Mesothelial cell of epicardium (in vitro differentiated cells): ENCODE data around the gene ACY1. TPM values are rescaled to one million over a fixed set of nuclear protein-coding genes. Genes with fewer than 3 reads are reported as not detected.

ENCODE experiments used
- DNase-seq, 2 experiments: peaks; one replicate each; pipeline ENCODE4 v3.0.0; 2021; ENCODE audit warnings: low spot score in 2 of 2; ENCODE audit not compliant: unreplicated experiment in 2 of 2
- H3K27ac Mint-ChIP-seq: 2 replicates; pipeline ENCODE4 v1.8.0; 2021; ENCODE audit warnings: mixed read lengths
- H3K27me3 Mint-ChIP-seq: 2 replicates; pipeline ENCODE4 v1.8.0; 2021; ENCODE audit warnings: low read depth, mixed read lengths
- H3K36me3 Mint-ChIP-seq: 2 replicates; pipeline ENCODE4 v1.8.0; 2021; ENCODE audit warnings: mixed read lengths
- H3K4me1 Mint-ChIP-seq: 2 replicates; pipeline ENCODE4 v1.8.0; 2021; ENCODE audit warnings: mixed read lengths
- H3K4me3 Mint-ChIP-seq: 2 replicates; pipeline ENCODE4 v1.8.0; 2021; ENCODE audit warnings: mild to moderate bottlenecking, moderate library complexity, mixed read lengths
- H3K9me3 Mint-ChIP-seq: 2 replicates; pipeline ENCODE4 v1.8.0; 2021; ENCODE audit warnings: mixed read lengths
- total RNA-seq: library from RNA; stranded (reverse); gene quantifications from 3 replicates; pipeline ENCODE4 v1.2.1, GENCODE V29; 2021
- TF ChIP-seq, protein P1 (sequence below): fragments of 200-600 bp; sonication (generic); IDR thresholded peaks from one replicate; pipeline ENCODE4 v1.5.0; 2021; ENCODE audit warnings: antibody characterized with exemption; ENCODE audit not compliant: unreplicated experiment

ACY1 gene
- total RNA-seq, 1 donor from 2014 or later, result 47.8 TPM

DNA sequence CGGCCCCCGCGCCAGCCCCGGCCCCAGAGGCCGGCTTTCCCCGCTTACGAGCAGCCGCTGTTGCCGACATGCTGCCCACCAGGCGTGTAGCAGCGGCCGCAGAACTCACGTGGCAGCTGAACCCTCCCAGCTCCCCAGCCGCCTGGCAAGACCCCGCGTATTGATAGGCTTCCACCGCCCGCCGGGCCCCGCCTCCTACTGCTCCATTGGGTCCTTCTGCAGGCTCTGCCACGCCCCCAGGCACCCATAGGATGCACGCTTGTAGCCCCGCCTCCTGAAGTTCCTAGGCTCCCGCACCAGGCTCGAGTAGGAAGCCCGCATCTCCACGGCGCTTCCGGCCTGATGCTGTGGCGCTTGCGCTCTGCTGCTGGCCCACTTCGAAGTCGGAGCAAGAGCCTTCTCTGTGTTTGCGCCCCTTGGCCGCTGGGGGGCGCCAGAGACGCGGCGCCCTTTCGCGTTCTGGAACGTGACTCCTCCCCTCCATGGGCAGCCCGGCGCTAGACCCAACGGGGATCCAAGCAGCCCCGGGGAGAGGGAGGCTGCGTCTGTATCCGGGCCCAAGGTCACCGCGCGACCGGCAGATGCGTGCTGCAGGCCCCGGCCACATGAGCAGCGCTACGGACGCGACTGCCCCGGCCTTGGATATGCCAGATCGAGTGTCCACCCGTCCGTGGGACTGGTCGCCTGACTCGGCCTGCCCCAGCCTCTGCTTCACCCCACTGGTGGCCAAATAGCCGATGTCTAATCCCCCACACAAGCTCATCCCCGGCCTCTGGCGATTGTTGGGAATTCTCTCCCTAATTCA lies 41.3 kb upstream of the ACY1 start, which contains the start of the genes PARP3 and RRP9:
TSS of gene PARP3 (plus strand) at position 566 of the 805 bp plus-strand sequence. CDS start 993 bp downstream, outside the sequence.
TSS of gene RRP9 (minus strand) at position 107 of the 805 bp plus-strand sequence. CDS start at position 70, 37 bp downstream.
- H3K27ac Mint-ChIP-seq, result peak within 1 kb of the TSS; percentile 82
- H3K4me3 Mint-ChIP-seq, result peak within 1 kb of the TSS; percentile 82
- TF ChIP-seq, protein P1, sequence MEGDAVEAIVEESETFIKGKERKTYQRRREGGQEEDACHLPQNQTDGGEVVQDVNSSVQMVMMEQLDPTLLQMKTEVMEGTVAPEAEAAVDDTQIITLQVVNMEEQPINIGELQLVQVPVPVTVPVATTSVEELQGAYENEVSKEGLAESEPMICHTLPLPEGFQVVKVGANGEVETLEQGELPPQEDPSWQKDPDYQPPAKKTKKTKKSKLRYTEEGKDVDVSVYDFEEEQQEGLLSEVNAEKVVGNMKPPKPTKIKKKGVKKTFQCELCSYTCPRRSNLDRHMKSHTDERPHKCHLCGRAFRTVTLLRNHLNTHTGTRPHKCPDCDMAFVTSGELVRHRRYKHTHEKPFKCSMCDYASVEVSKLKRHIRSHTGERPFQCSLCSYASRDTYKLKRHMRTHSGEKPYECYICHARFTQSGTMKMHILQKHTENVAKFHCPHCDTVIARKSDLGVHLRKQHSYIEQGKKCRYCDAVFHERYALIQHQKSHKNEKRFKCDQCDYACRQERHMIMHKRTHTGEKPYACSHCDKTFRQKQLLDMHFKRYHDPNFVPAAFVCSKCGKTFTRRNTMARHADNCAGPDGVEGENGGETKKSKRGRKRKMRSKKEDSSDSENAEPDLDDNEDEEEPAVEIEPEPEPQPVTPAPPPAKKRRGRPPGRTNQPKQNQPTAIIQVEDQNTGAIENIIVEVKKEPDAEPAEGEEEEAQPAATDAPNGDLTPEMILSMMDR, result peak; percentile 100
- no peaks in the 10 kb centered on the region for H3K36me3 Mint-ChIP-seq
- DNase-seq, result peak; percentile 99
- H3K4me1 Mint-ChIP-seq, result peaks cover 22% of the 10 kb centered on the region
- no peaks in the 10 kb centered on the region for H3K27me3 Mint-ChIP-seq
- H3K9me3 Mint-ChIP-seq, result no peaks in the 10 kb centered on the region

DNA sequence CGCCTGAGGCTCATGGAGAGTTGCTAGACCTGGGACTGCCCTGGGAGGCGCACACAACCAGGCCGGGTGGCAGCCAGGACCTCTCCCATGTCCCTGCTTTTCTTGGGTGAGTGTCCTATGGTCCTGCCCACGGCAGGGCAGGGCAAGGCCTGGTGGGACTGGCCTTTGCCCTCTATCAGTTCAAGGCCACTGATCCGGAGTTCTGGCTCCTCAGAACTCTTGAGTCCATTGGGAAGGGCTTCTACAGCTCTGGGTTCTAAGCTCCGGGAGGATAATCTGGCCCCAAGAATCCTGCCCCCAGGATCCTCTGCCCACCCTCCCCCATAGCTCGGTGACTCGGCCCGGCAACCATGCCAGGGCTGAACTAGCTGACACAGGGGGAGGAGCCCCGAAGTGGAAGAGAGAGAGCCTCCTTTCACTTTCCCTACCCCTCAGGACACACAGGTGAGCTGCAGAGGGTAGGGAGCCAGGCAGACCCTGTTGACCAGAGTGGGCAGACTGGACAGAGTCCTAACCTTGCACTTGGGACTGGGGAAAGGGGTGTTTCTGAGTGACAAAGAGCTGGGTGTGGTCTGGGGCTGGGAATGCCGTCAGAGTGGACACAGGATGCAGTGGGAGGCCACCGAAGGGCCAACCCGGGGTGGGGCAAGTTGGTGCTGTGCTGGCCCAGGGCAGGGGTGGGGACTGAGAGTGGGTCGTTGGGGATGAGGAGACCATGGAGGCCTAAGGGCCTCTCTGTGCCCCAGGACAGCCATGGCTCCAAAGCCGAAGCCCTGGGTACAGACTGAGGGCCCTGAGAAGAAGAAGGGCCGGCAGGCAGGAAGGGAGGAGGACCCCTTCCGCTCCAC lies 40.5 kb upstream of the ACY1 start:
- no peak for DNase-seq
- peak overlapping the region; percentile 82 for H3K27ac Mint-ChIP-seq

DNA sequence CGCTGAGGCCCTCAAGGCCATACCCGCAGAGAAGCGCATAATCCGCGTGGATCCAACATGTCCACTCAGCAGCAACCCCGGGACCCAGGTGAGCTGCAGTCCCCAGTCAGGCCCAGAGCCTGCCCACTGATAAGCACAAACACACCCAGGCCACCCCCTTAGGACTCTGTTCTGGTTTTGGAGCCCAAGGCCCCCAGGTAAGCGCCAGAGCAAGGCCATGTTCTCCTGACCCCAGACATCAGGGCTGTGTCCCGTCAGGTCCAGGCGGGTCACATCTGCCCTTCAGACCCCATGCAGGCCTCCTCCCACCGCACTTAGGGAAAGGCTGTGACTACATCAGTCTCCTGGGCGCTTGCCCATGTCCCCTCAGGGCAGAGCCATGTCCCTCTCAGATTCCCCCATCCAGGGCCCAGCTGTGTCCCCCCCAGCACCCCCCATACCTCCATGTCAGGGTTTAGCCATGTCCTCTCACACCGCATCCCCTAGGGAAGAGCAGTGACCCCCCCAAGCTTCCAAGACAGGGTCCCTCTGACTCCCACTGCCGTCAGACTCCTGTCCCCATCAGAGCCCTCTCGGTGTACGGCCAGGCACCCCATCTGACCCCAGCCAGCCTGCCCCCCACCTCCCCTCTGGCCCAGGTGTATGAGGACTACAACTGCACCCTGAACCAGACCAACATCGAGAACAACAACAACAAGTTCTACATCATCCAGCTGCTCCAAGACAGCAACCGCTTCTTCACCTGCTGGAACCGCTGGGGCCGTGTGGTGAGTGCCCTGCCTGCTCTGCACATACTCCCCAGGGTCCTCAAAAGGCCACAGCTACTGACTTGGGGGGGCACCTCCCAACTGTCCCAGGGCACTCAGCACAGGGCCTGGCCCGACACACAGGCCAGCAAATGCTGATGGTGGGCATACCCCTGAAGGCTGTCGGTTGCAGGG lies 39.6 kb upstream of the ACY1 start:
- H3K4me3 Mint-ChIP-seq, result no peak overlapping the region
- peaks cover 22% of the 10 kb centered on the region for H3K4me1 Mint-ChIP-seq
- H3K36me3 Mint-ChIP-seq, result no peaks in the 10 kb centered on the region
- H3K27me3 Mint-ChIP-seq, result no peaks in the 10 kb centered on the region
- DNase-seq, result no peak
- TF ChIP-seq, protein P1, result no peak
- peak overlapping the region; percentile 12 for H3K27ac Mint-ChIP-seq
- H3K9me3 Mint-ChIP-seq, result no peaks in the 10 kb centered on the region

More for the DNA sequence above, 40.5 kb upstream of the ACY1 start:
- H3K36me3 Mint-ChIP-seq, result no peaks in the 10 kb centered on the region
- no peaks in the 10 kb centered on the region for H3K27me3 Mint-ChIP-seq
- peaks cover 22% of the 10 kb centered on the region for H3K4me1 Mint-ChIP-seq
- TF ChIP-seq, protein P1, result no peak
- H3K9me3 Mint-ChIP-seq, result no peaks in the 10 kb centered on the region
- H3K4me3 Mint-ChIP-seq, result peak overlapping the region; percentile 82

DNA sequence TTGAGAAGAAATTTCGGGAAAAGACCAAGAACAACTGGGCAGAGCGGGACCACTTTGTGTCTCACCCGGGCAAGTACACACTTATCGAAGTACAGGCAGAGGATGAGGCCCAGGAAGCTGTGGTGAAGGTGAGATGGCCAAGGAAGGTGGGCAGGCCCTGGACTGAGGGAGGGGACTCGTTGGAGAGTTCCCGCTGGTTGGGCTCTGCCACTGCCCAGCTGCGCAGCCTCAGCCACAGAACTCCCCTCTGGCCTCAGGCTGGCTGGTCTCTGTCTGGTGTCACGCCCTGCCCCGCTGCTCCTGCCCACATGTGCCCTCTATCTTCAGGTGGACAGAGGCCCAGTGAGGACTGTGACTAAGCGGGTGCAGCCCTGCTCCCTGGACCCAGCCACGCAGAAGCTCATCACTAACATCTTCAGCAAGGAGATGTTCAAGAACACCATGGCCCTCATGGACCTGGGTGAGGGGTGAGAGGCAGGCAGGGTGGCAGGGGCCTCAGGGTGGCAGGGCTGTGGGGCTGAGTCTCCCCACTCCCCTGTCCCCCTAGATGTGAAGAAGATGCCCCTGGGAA lies 38.8 kb upstream of the ACY1 start:
- Mint-ChIP-seq H3K36me3 (no peaks in the 10 kb centered on the region), H3K27ac (no peak overlapping the region), H3K27me3 (no peaks in the 10 kb centered on the region), H3K4me3 (no peak overlapping the region), H3K9me3 (no peaks in the 10 kb centered on the region), H3K4me1 (peaks cover 22% of the 10 kb centered on the region)
- TF ChIP-seq, protein P1, result no peak
- DNase-seq, result no peak
